Activated naive CD4-positive, alpha-beta T cell treated with anti-CD3 and anti-CD28 coated beads, Interleukin-2, amount 50 U/mL, for 72 hours (primary cell): ENCODE measurements around the gene CHD9NB. TPM values are rescaled to one million over a fixed set of nuclear protein-coding genes. Genes with fewer than 3 reads are reported as not detected.
"Not testable (repeated sequence)": the region's sequence is repeated elsewhere in the genome, so short reads cannot be mapped to it uniquely, and the experiment has no call there.

Experiments used
- ATAC-seq, 2 donors: fragments of 150-1000 bp; cut with Tn5 transposase; 2 replicates each; pipeline ENCODE4 v1.10.0; 2021; ENCODE audit warnings: mild to moderate bottlenecking in 2 of 2, moderate library complexity in 2 of 2
- DNase-seq, 2 donors: peaks; one replicate each; pipeline ENCODE4 v3.0.0; 2021 to 2022; ENCODE audit warnings: low spot score in 2 of 2
- H3K27ac Mint-ChIP-seq, 2 donors: one replicate each; pipeline ENCODE4 v1.8.0; 2022; ENCODE audit warnings: mild to moderate bottlenecking in 2 of 2, mixed read lengths in 2 of 2
- H3K36me3 Mint-ChIP-seq, 2 donors: one replicate each; pipeline ENCODE4 v1.8.0; 2022; ENCODE audit warnings: mixed read lengths in 2 of 2
- H3K9me3 Mint-ChIP-seq, 2 donors: one replicate each; pipeline ENCODE4 v1.8.0; 2022; ENCODE audit warnings: mixed read lengths in 2 of 2
- total RNA-seq, 2 donors: library from RNA; stranded (reverse); gene quantifications; one replicate each; pipeline ENCODE4 v1.2.3, GENCODE V29; 2022

The CHD9NB gene
- total RNA-seq, 2 donors from 2014 or later: 0.14 to 1.5 TPM

GRCh38 chr16:53087101-53087500 is 34.4 kb upstream of the CHD9NB start:
- Mint-ChIP-seq H3K36me3 (no peaks in the 10 kb centered on the region), H3K27ac (no peak overlapping the region), H3K9me3 (no peaks in the 10 kb centered on the region)
- DNase-seq (no peak), ATAC-seq (no peak)

- DNase-seq (no peak), ATAC-seq (no peak)
- H3K9me3 Mint-ChIP-seq: no peaks in the 10 kb centered on the region
- H3K36me3 Mint-ChIP-seq: no peaks in the 10 kb centered on the region
- H3K27ac Mint-ChIP-seq: no peak overlapping the region
Measured at GRCh38 chr16:53085931-53086421, 33.3 kb upstream of the CHD9NB start.

GRCh38 chr16:53085369-53085843 is 32.7 kb upstream of the CHD9NB start:
- ATAC-seq: no peak

GRCh38 chr16:53084746-53085334 is 32.1 kb upstream of the CHD9NB start:
- H3K9me3 Mint-ChIP-seq: no peaks in the 10 kb centered on the region
- no peak for DNase-seq
- no peak overlapping the region for H3K27ac Mint-ChIP-seq
- H3K36me3 Mint-ChIP-seq: no peaks in the 10 kb centered on the region
- no peak for ATAC-seq

More at GRCh38 chr16:53085369-53085843, 32.7 kb upstream of the CHD9NB start:
- no peak overlapping the region for H3K27ac Mint-ChIP-seq
- no peaks in the 10 kb centered on the region for H3K36me3 Mint-ChIP-seq
- no peaks in the 10 kb centered on the region for H3K9me3 Mint-ChIP-seq
- DNase-seq: no peak

- no peak overlapping the region for H3K27ac Mint-ChIP-seq
- no peaks in the 10 kb centered on the region for H3K36me3 Mint-ChIP-seq
- ATAC-seq (no peak), DNase-seq (no peak)
- no peaks in the 10 kb centered on the region for H3K9me3 Mint-ChIP-seq
Measured at GRCh38 chr16:53084141-53084541, 31.4 kb upstream of the CHD9NB start.

- no peaks in the 10 kb centered on the region for H3K36me3 Mint-ChIP-seq
- ATAC-seq (no peak), DNase-seq (no peak)
- no peaks in the 10 kb centered on the region for H3K9me3 Mint-ChIP-seq
- H3K27ac Mint-ChIP-seq: no peak overlapping the region
Measured at GRCh38 chr16:53083119-53083518, 30.4 kb upstream of the CHD9NB start.

- DNase-seq (no peak), ATAC-seq (no peak)
- no peaks in the 10 kb centered on the region for H3K36me3 Mint-ChIP-seq
- no peak overlapping the region for H3K27ac Mint-ChIP-seq
- H3K9me3 Mint-ChIP-seq: no peaks in the 10 kb centered on the region
Measured at GRCh38 chr16:53082509-53082908, 29.8 kb upstream of the CHD9NB start.

GRCh38 chr16:53081686-53082407 is 29.1 kb upstream of the CHD9NB start:
- Mint-ChIP-seq H3K27ac (no peak overlapping the region), H3K36me3 (no peaks in the 10 kb centered on the region), H3K9me3 (no peaks in the 10 kb centered on the region)
- DNase-seq: no peak
- ATAC-seq: no peak

GRCh38 chr16:53081032-53081424 is 28.3 kb upstream of the CHD9NB start:
- DNase-seq: no peak

GRCh38 chr16:53080345-53081031 is 27.8 kb upstream of the CHD9NB start:
- no peak for DNase-seq
- H3K36me3 Mint-ChIP-seq: no peaks in the 10 kb centered on the region
- peaks cover 0 to 3% of the 10 kb centered on the region in 2 donors for H3K9me3 Mint-ChIP-seq
- no peak overlapping the region for H3K27ac Mint-ChIP-seq
- ATAC-seq: no peak

More at GRCh38 chr16:53081032-53081424, 28.3 kb upstream of the CHD9NB start:
- no peaks in the 10 kb centered on the region for H3K36me3 Mint-ChIP-seq
- no peaks in the 10 kb centered on the region for H3K9me3 Mint-ChIP-seq
- no peak for ATAC-seq
- H3K27ac Mint-ChIP-seq: no peak overlapping the region

GRCh38 chr16:53078765-53079485 is 26.2 kb upstream of the CHD9NB start:
- H3K36me3 Mint-ChIP-seq: peaks cover 7 to 11% of the 10 kb centered on the region in 2 donors
- ATAC-seq (no peak), DNase-seq (no peak)
- peaks cover 0 to 6% of the 10 kb centered on the region in 2 donors for H3K9me3 Mint-ChIP-seq
- no peak overlapping the region for H3K27ac Mint-ChIP-seq

GRCh38 chr16:53078247-53078646 is 25.6 kb upstream of the CHD9NB start:
- ATAC-seq (no peak), DNase-seq (no peak)

GRCh38 chr16:53075461-53075860 is 22.8 kb upstream of the CHD9NB start:
- not testable (repeated sequence) for DNase-seq, H3K27ac Mint-ChIP-seq, ATAC-seq, H3K9me3 Mint-ChIP-seq
- peaks cover 11 to 15% of the 10 kb centered on the region in 2 donors for H3K36me3 Mint-ChIP-seq

More at GRCh38 chr16:53078247-53078646, 25.6 kb upstream of the CHD9NB start:
- Mint-ChIP-seq H3K9me3 (peaks cover 0 to 6% of the 10 kb centered on the region in 2 donors), H3K27ac (no peak overlapping the region), H3K36me3 (peaks cover 11 to 15% of the 10 kb centered on the region in 2 donors)

GRCh38 chr16:53074296-53074695 is 21.6 kb upstream of the CHD9NB start:
- peaks cover 11 to 15% of the 10 kb centered on the region in 2 donors for H3K36me3 Mint-ChIP-seq
- ATAC-seq, H3K27ac Mint-ChIP-seq, H3K9me3 Mint-ChIP-seq, DNase-seq: not testable (repeated sequence)

GRCh38 chr16:53073022-53073421 is 20.3 kb upstream of the CHD9NB start:
- Mint-ChIP-seq H3K9me3 (peaks cover 0 to 6% of the 10 kb centered on the region in 2 donors), H3K36me3 (peaks cover 11 to 15% of the 10 kb centered on the region in 2 donors), H3K27ac (no peak overlapping the region)
- ATAC-seq (no peak), DNase-seq (no peak)

- ATAC-seq: no peak
- no peak for DNase-seq
- peaks cover 0 to 6% of the 10 kb centered on the region in 2 donors for H3K9me3 Mint-ChIP-seq
- no peak overlapping the region for H3K27ac Mint-ChIP-seq
- H3K36me3 Mint-ChIP-seq: peaks cover 11 to 15% of the 10 kb centered on the region in 2 donors
Measured at GRCh38 chr16:53071748-53072301, 19.1 kb upstream of the CHD9NB start.
